Ishikawa (cell line): ENCODE results near the gene OR1L8.

ENCODE experiments used
- CEBPB ChIP-seq: IDR thresholded peaks from 2 replicates; pipeline ENCODE4 v1.6.1; 2012
- CREB1 ChIP-seq: IDR thresholded peaks from 2 replicates; pipeline ENCODE4 v1.6.1; 2012; ENCODE audit warnings: low read depth
- EGR1 ChIP-seq: IDR thresholded peaks from 2 replicates; pipeline ENCODE4 v1.6.1; 2012
- EP300 ChIP-seq: IDR thresholded peaks from 2 replicates; pipeline ENCODE4 v1.6.1; 2012; ENCODE audit warnings: borderline replicate concordance
- FOXM1 ChIP-seq: IDR thresholded peaks from 2 replicates; pipeline ENCODE4 v1.6.1; 2012; ENCODE audit warnings: low read depth, borderline replicate concordance
- NFIC ChIP-seq: IDR thresholded peaks from 2 replicates; pipeline ENCODE4 v1.6.1; 2012
- RAD21 ChIP-seq: IDR thresholded peaks from 2 replicates; pipeline ENCODE4 v1.6.1; 2012; ENCODE audit warnings: low read depth
- TAF1 ChIP-seq: IDR thresholded peaks from 2 replicates; pipeline ENCODE4 v1.6.1; 2012; ENCODE audit warnings: low read depth, mild to moderate bottlenecking
- TCF12 ChIP-seq: IDR thresholded peaks from 2 replicates; pipeline ENCODE4 v1.6.1; 2012; ENCODE audit warnings: low read depth
- TEAD4 ChIP-seq: IDR thresholded peaks from 2 replicates; pipeline ENCODE4 v1.6.1; 2012
- YY1 ChIP-seq: IDR thresholded peaks from 2 replicates; pipeline ENCODE4 v1.6.1; 2012; ENCODE audit warnings: low read depth
- ZBTB7A ChIP-seq: IDR thresholded peaks from 2 replicates; pipeline ENCODE4 v1.6.1; 2012; ENCODE audit warnings: low read depth
- TF ChIP-seq, protein P1 (sequence below): IDR thresholded peaks from 2 replicates; pipeline ENCODE4 v1.6.1; 2012; ENCODE audit warnings: low read depth, mild to moderate bottlenecking
- TF ChIP-seq, protein P2 (sequence below): IDR thresholded peaks from 2 replicates; pipeline ENCODE4 v1.6.1; 2012
- TF ChIP-seq, protein P3 (sequence below): IDR thresholded peaks from 2 replicates; pipeline ENCODE4 v1.6.1; 2012

Gene OR1L8

DNA sequence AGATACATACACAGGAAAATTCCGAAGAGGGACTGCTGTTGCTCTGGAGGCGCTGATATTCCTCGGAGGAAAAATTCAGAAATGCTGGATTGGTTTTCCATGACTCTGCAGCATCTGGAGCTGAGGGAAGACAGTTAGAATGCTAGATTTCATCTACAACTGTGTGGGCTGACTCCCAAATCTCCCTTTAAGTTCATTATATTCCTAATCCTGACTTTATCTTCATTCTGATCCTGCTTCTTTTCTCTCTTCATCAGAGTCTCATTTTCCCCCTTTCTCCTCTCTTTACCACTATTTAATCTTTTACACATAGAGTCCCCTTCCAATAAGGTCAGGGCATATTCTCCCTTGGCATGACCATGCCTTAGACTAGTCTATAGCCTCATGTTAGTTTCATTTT, 56.0 kb downstream of the OR1L8 start, which contains the start of gene OR1N1:
OR1N1 (minus strand) TSS at position 101 of the 400 bp plus-strand sequence; CDS start at position 101, 0 bp downstream.
- TF ChIP-seq EP300 (no peak), CEBPB (no peak), YY1 (no peak), NFIC (no peak), EGR1 (no peak), RAD21 (no peak), TAF1 (no peak), FOXM1 (no peak), ZBTB7A (no peak)
- TF ChIP-seq, protein P1, sequence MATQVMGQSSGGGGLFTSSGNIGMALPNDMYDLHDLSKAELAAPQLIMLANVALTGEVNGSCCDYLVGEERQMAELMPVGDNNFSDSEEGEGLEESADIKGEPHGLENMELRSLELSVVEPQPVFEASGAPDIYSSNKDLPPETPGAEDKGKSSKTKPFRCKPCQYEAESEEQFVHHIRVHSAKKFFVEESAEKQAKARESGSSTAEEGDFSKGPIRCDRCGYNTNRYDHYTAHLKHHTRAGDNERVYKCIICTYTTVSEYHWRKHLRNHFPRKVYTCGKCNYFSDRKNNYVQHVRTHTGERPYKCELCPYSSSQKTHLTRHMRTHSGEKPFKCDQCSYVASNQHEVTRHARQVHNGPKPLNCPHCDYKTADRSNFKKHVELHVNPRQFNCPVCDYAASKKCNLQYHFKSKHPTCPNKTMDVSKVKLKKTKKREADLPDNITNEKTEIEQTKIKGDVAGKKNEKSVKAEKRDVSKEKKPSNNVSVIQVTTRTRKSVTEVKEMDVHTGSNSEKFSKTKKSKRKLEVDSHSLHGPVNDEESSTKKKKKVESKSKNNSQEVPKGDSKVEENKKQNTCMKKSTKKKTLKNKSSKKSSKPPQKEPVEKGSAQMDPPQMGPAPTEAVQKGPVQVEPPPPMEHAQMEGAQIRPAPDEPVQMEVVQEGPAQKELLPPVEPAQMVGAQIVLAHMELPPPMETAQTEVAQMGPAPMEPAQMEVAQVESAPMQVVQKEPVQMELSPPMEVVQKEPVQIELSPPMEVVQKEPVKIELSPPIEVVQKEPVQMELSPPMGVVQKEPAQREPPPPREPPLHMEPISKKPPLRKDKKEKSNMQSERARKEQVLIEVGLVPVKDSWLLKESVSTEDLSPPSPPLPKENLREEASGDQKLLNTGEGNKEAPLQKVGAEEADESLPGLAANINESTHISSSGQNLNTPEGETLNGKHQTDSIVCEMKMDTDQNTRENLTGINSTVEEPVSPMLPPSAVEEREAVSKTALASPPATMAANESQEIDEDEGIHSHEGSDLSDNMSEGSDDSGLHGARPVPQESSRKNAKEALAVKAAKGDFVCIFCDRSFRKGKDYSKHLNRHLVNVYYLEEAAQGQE = no peak

DNA sequence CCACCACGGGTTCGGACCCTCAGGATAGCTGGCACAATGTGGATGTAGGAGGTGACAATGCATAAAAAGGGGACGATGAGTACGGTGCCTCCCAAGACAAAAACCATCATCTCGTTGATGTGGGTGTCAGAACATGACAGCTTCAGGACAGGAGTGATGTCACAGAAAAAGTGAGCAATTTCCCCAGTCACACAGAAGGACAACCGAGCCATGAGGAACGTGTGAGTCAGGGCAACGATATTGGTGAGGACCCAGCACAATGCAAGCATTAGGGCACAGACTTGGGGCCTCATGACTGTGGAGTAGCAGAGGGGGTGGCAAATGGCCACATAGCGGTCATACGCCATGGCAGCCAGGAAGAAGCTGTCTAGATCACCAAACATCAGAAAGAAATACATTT, 56.6 kb downstream of the OR1L8 start:
- no peak for TF ChIP-seq NFIC
- TF ChIP-seq CEBPB = no peak
- TF ChIP-seq EGR1 = no peak
- TF ChIP-seq FOXM1 = no peak
- TF ChIP-seq TEAD4 = no peak
- TF ChIP-seq ZBTB7A = no peak
- TF ChIP-seq, protein P2, sequence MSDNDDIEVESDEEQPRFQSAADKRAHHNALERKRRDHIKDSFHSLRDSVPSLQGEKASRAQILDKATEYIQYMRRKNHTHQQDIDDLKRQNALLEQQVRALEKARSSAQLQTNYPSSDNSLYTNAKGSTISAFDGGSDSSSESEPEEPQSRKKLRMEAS = no peak
- no peak for TF ChIP-seq CREB1
- TF ChIP-seq TCF12 = no peak
- TF ChIP-seq, protein P3, sequence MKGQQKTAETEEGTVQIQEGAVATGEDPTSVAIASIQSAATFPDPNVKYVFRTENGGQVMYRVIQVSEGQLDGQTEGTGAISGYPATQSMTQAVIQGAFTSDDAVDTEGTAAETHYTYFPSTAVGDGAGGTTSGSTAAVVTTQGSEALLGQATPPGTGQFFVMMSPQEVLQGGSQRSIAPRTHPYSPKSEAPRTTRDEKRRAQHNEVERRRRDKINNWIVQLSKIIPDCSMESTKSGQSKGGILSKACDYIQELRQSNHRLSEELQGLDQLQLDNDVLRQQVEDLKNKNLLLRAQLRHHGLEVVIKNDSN = no peak
- TF ChIP-seq, protein P1 = no peak
- no peak for TF ChIP-seq TAF1
- no peak for TF ChIP-seq YY1
- no peak for TF ChIP-seq RAD21
- TF ChIP-seq EP300 = no peak

DNA sequence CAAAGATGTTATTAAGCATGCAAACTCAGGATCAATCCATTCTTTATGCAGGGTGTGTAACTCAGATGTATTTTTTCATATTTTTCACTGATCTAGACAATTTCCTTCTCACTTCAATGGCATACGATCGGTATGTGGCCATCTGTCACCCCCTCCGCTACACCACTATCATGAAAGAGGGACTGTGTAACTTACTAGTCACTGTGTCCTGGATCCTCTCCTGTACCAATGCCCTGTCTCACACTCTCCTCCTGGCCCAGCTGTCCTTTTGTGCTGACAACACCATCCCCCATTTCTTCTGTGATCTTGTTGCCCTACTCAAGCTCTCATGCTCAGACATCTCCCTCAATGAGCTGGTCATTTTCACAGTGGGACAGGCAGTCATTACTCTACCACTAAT, 63.8 kb downstream of the OR1L8 start:
- TF ChIP-seq, protein P1 = no peak
- TF ChIP-seq TAF1 (no peak), EGR1 (no peak), ZBTB7A (no peak), YY1 (no peak), CREB1 (no peak), TCF12 (no peak), EP300 (no peak), CEBPB (no peak), RAD21 (no peak), NFIC (no peak), TEAD4 (no peak), FOXM1 (no peak)
- TF ChIP-seq, protein P3 = no peak
- TF ChIP-seq, protein P2 = no peak

DNA sequence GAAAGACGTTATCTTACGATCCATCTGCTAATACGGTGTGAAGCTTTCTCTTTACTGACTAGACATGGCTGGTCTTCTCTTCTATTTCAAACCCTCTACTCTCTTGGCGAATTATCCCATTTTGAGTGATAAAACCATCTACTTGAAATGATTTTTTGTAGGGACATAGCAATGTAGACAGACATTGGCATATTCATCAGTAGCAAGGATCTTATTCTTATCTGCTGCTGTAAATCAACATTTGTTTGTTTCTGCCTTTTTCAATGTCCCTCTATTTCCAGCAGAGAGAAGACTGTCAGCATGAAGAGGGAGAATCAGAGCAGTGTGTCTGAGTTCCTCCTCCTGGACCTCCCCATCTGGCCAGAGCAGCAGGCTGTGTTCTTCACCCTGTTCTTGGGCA, 64.3 kb downstream of the OR1L8 start, which contains the start of gene OR1J4:
OR1J4 (plus strand) TSS at position 301 of the 400 bp plus-strand sequence; CDS start at position 301, 0 bp downstream.
- TF ChIP-seq RAD21 (no peak), ZBTB7A (no peak)

DNA sequence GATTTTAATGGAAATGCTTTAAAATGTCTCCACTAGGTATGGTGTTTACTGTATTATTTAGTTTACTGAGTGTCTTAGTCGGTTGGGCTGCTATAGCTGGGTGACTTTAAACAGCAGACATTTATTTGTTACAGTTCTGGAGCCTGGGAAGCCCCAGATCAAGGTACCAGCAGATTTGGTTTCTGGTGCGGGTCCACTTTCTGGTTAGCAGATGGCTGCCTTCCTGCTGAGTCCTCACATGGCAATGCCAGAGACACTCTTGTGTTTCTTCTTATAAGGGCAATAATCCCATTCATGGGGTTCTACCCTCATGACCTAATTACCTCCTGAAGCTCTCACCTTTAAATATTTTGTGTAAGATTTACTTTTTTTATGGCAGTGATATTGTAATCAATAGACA, 65.0 kb downstream of the OR1L8 start:
- TF ChIP-seq, protein P3 = no peak
- TF ChIP-seq FOXM1 (no peak), ZBTB7A (no peak), NFIC (no peak), RAD21 (no peak), TCF12 (no peak), CEBPB (no peak), TEAD4 (no peak), EP300 (no peak), YY1 (no peak), CREB1 (no peak), EGR1 (no peak), TAF1 (no peak)
- TF ChIP-seq, protein P1 = no peak
- TF ChIP-seq, protein P2 = no peak
